ENCODE measurements around the gene PRICKLE3. TPM values are rescaled to one million over a fixed set of nuclear protein-coding genes. Genes with fewer than 3 reads are reported as not detected.

The PRICKLE3 gene
- total RNA-seq, 2 experiments from 2014 or later: 1.8 to 2.3 TPM

- Histone ChIP-seq H3K9me3 (ENCODE audit: control insufficient read depth in 1 of 2, insufficient read depth in 1 of 2, low read length in 2 of 2) (no peaks in the 10 kb centered on the region), H3K27ac (ENCODE audit: low read depth in 1 of 2, low read length in 2 of 2) (no peak overlapping the region), H3K4me1 (ENCODE audit: insufficient read depth, low read length) (no peaks in the 10 kb centered on the region), H3K36me3 (ENCODE audit: insufficient read depth, low read length) (no peaks in the 10 kb centered on the region), H3K4me3 (ENCODE audit: low read length) (no peak overlapping the region), H3K27me3 (ENCODE audit: control insufficient read depth in 1 of 2, insufficient read depth in 2 of 2, low read length in 2 of 2) (no peaks in the 10 kb centered on the region)
- no peak for TF ChIP-seq CTCF (IDR thresholded peaks at IDR 0.05)
- Mint-ChIP-seq H3K4me1 (ENCODE audit: low read depth) (no peaks in the 10 kb centered on the region), H3K36me3 (ENCODE audit: low read depth) (no peaks in the 10 kb centered on the region), H3K9me3 (no peaks in the 10 kb centered on the region), H3K27ac (no peak overlapping the region), H3K27me3 (no peaks in the 10 kb centered on the region), H3K4me3 (no peak overlapping the region)
- POLR2A ChIA-PET: no interaction called here
- ATAC-seq (ENCODE audit: poor library complexity) (no peak), DNase-seq (no peak)
- CTCF ChIA-PET: no interaction called here
- intact Hi-C loops (cut with DNase I, micrococcal nuclease): no loop called here
These were observed 33.9 kb upstream of the PRICKLE3 start for GRCh38 chrX:49220100-49220499.

- POLR2A ChIA-PET: no interaction called here
- no peaks in the 10 kb centered on the region for H3K27me3 ChIP-seq (ENCODE audit: control insufficient read depth in 1 of 2, insufficient read depth in 2 of 2, low read length in 2 of 2)
- Mint-ChIP-seq H3K27ac (no peak overlapping the region), H3K9me3 (no peaks in the 10 kb centered on the region), H3K4me1 (ENCODE audit: low read depth) (no peaks in the 10 kb centered on the region), H3K4me3 (no peak overlapping the region), H3K27me3 (no peaks in the 10 kb centered on the region), H3K36me3 (ENCODE audit: low read depth) (no peaks in the 10 kb centered on the region)
- CTCF ChIA-PET: no interaction called here
- ATAC-seq (ENCODE audit: poor library complexity) (no peak), DNase-seq (no peak)
- H3K4me3 ChIP-seq (ENCODE audit: low read length): no peak overlapping the region
- no peak for TF ChIP-seq CTCF (IDR thresholded peaks at IDR 0.05)
- intact Hi-C loops (cut with DNase I, micrococcal nuclease): no loop called here
- H3K27ac ChIP-seq (ENCODE audit: low read depth in 1 of 2, low read length in 2 of 2): no peak overlapping the region
- no peaks in the 10 kb centered on the region for H3K4me1 ChIP-seq (ENCODE audit: insufficient read depth, low read length)
- H3K36me3 ChIP-seq (ENCODE audit: insufficient read depth, low read length): no peaks in the 10 kb centered on the region
- H3K9me3 ChIP-seq (ENCODE audit: control insufficient read depth in 1 of 2, insufficient read depth in 1 of 2, low read length in 2 of 2): no peaks in the 10 kb centered on the region
These were observed 28.9 kb upstream of the PRICKLE3 start for GRCh38 chrX:49214996-49215526.

GRCh38 chrX:49214416-49214815 is 28.2 kb upstream of the PRICKLE3 start:
- Histone ChIP-seq H3K9me3 (ENCODE audit: control insufficient read depth in 1 of 2, insufficient read depth in 1 of 2, low read length in 2 of 2) (no peaks in the 10 kb centered on the region), H3K36me3 (ENCODE audit: insufficient read depth, low read length) (no peaks in the 10 kb centered on the region), H3K4me3 (ENCODE audit: low read length) (no peak overlapping the region), H3K27me3 (ENCODE audit: control insufficient read depth in 1 of 2, insufficient read depth in 2 of 2, low read length in 2 of 2) (no peaks in the 10 kb centered on the region), H3K27ac (ENCODE audit: low read depth in 1 of 2, low read length in 2 of 2) (no peak overlapping the region), H3K4me1 (ENCODE audit: insufficient read depth, low read length) (no peaks in the 10 kb centered on the region)
- Mint-ChIP-seq H3K4me1 (ENCODE audit: low read depth) (no peaks in the 10 kb centered on the region), H3K9me3 (no peaks in the 10 kb centered on the region), H3K27ac (no peak overlapping the region), H3K4me3 (no peak overlapping the region), H3K36me3 (ENCODE audit: low read depth) (no peaks in the 10 kb centered on the region), H3K27me3 (no peaks in the 10 kb centered on the region)
- ChIA-PET POLR2A (no interaction called here), CTCF (no interaction called here)
- no peak for ATAC-seq (ENCODE audit: poor library complexity)
- intact Hi-C loops (cut with DNase I, micrococcal nuclease): no loop called here
- TF ChIP-seq CTCF (IDR thresholded peaks at IDR 0.05): no peak
- no peak for DNase-seq
